ENCODE measurements around the gene CACNB1. TPM values are rescaled to one million over a fixed set of nuclear protein-coding genes. Genes with fewer than 3 reads are reported as not detected.

Gene CACNB1
- total RNA-seq, 1 experiment from 2014 or later: 20.0 TPM

DNA sequence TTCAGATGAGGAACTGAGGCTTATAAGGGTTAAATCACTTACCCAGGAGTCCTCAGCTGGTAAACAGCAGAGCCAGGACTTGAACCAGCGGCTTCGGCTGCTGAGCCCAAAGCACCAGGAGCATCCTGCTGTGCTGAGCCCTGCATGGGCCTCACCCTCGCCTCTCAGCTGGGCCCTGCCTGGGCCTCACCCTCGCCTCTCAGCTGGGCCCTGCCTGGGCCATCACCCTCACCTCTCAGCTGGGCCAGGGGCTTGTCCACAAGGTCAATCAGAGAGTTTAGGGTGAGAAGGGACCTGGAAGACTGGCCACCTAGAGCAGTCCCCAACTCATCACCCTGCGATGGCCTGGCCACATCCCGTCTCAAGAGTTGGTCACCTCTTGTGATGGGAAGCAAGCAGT, 24.1 kb upstream of the CACNB1 start:
- Histone ChIP-seq H2BK5ac (ENCODE audit: insufficient read length, low read length) (no peak overlapping the region), H3K4me2 (ENCODE audit: insufficient read depth, insufficient read length, low read length) (no peak overlapping the region), H2AFZ (ENCODE audit: low read length) (no peak overlapping the region), H3K27ac (ENCODE audit: insufficient read length, low read depth, low read length) (no peak overlapping the region), H3K79me2 (ENCODE audit: insufficient read depth, low read length) (no peaks in the 10 kb centered on the region), H2AK5ac (ENCODE audit: insufficient read length, low read length) (no peak overlapping the region), H3K9me3 (ENCODE audit: control insufficient read depth, low read depth, low read length) (no peaks in the 10 kb centered on the region), H4K20me1 (ENCODE audit: control insufficient read depth, insufficient read depth, insufficient read length) (no peaks in the 10 kb centered on the region), H3K27me3 (ENCODE audit: insufficient read depth, low read length) (peaks cover 17% of the 10 kb centered on the region; the same call in 1 of the 2 replicates), H2BK12ac (ENCODE audit: insufficient read length, low read depth, low read length) (no peak overlapping the region), H3K18ac (ENCODE audit: insufficient read length, low read depth, low read length) (no peak overlapping the region), H3T11ph (ENCODE audit: low read length) (no peak overlapping the region), H3K9ac (ENCODE audit: extremely low read depth, insufficient read length, low read length) (no peak overlapping the region), H3K4ac (ENCODE audit: low read depth, low read length) (no peak overlapping the region), H4K5ac (ENCODE audit: insufficient read length, low read depth, low read length) (no peak overlapping the region), H3K4me1 (ENCODE audit: insufficient read depth, low read length) (no peaks in the 10 kb centered on the region), H2BK20ac (ENCODE audit: low read depth, low read length, poor library complexity, severe bottlenecking) (no peak overlapping the region), H3K79me1 (ENCODE audit: insufficient read depth, low read depth, low read length, poor library complexity, severe bottlenecking) (no peaks in the 10 kb centered on the region), H4K8ac (replicated peaks; ENCODE audit: insufficient read length, low read depth, low read length) (no peak overlapping the region), H3K23ac (ENCODE audit: insufficient read length, low read depth, low read length) (no peak overlapping the region), H2BK120ac (ENCODE audit: low read depth, low read length, poor library complexity, severe bottlenecking) (no peak overlapping the region), H3K23me2 (ENCODE audit: insufficient read length, low read depth, low read length, poor library complexity, severe bottlenecking) (peaks cover 13% of the 10 kb centered on the region), H3K56ac (ENCODE audit: insufficient read length, low read depth, low read length) (no peak overlapping the region), H4K91ac (ENCODE audit: insufficient read length, low read depth, low read length) (no peak overlapping the region), H2BK15ac (ENCODE audit: low read depth, low read length) (no peak overlapping the region), H3K14ac (ENCODE audit: insufficient read depth, low read length) (no peak overlapping the region)
- Mint-ChIP-seq H3K4me1 (peaks cover 16 to 26% of the 10 kb centered on the region in 2 experiments), H3K36me3 (ENCODE audit: insufficient read depth in 1 of 3, low read depth in 3 of 3) (no peaks in the 10 kb centered on the region), H3K27me3 (ENCODE audit: low read depth) (peaks cover 84% of the 10 kb centered on the region), H3K27ac (no peak overlapping the region), H3K4me3 (no peak overlapping the region), H3K9me3 (no peaks in the 10 kb centered on the region)
- no peak for DNase-seq
- TF ChIP-seq, protein P1, sequence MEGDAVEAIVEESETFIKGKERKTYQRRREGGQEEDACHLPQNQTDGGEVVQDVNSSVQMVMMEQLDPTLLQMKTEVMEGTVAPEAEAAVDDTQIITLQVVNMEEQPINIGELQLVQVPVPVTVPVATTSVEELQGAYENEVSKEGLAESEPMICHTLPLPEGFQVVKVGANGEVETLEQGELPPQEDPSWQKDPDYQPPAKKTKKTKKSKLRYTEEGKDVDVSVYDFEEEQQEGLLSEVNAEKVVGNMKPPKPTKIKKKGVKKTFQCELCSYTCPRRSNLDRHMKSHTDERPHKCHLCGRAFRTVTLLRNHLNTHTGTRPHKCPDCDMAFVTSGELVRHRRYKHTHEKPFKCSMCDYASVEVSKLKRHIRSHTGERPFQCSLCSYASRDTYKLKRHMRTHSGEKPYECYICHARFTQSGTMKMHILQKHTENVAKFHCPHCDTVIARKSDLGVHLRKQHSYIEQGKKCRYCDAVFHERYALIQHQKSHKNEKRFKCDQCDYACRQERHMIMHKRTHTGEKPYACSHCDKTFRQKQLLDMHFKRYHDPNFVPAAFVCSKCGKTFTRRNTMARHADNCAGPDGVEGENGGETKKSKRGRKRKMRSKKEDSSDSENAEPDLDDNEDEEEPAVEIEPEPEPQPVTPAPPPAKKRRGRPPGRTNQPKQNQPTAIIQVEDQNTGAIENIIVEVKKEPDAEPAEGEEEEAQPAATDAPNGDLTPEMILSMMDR (conservative IDR thresholded peaks at IDR 0.05): no peak
- no CpG with 5 or more reads among the region's 6 CpGs for WGBS (ENCODE audit: extremely low coverage, insufficient read length, low lambda C conversion rate)

Data from H9 (cell line).